HepG2 (cell line): ENCODE results near the gene FDXR. TPM values are rescaled to one million over a fixed set of nuclear protein-coding genes. Genes with fewer than 3 reads are reported as not detected.

Experiments
- CAMTA2 ChIP-seq: sonication (generic); formaldehyde crosslinking; IDR thresholded peaks from 2 replicates; pipeline ENCODE4 v1.4.0; 2020; ENCODE audit warnings: mild to moderate bottlenecking, missing genetic modification reagents, borderline replicate concordance
- JARID2 ChIP-seq: sonication (generic); formaldehyde crosslinking; IDR thresholded peaks from 2 replicates; pipeline ENCODE4 v1.8.1; 2023; ENCODE audit warnings: missing genetic modification reagents, inconsistent platforms; ENCODE audit not compliant: insufficient replicate concordance
- KDM2A ChIP-seq: sonication (generic); formaldehyde crosslinking; IDR thresholded peaks from 2 replicates; pipeline ENCODE4 v1.4.0; 2020; ENCODE audit warnings: low read depth, missing genetic modification reagents, borderline replicate concordance
- KDM4B ChIP-seq: sonication (generic); formaldehyde crosslinking; IDR thresholded peaks from 2 replicates; pipeline ENCODE4 v1.4.0; 2020; ENCODE audit warnings: missing genetic modification reagents
- NR1H2 ChIP-seq: sonication (generic); formaldehyde crosslinking; IDR thresholded peaks from 2 replicates; pipeline ENCODE4 v1.8.1; 2022; ENCODE audit warnings: low read depth, missing genetic modification reagents, borderline replicate concordance
- POGZ ChIP-seq: sonication (generic); formaldehyde crosslinking; IDR thresholded peaks from 2 replicates; pipeline ENCODE4 v1.4.0; 2020; ENCODE audit warnings: mild to moderate bottlenecking, missing genetic modification reagents
- RAD51 ChIP-seq: fragments of 450-650 bp; IDR thresholded peaks from 2 replicates; pipeline ENCODE4 v1.6.1; 2016; ENCODE audit warnings: borderline replicate concordance
- RELA ChIP-seq: sonication (generic); formaldehyde crosslinking; IDR thresholded peaks from 2 replicates; pipeline ENCODE4 v1.4.0; 2020; ENCODE audit warnings: missing genetic modification reagents
- SP140L ChIP-seq: sonication (generic); formaldehyde crosslinking; IDR thresholded peaks from 2 replicates; pipeline ENCODE4 v1.4.0; 2020; ENCODE audit warnings: missing genetic modification reagents, borderline replicate concordance
- U2AF2 ChIP-seq: fragments of 200-400 bp; formaldehyde crosslinking; IDR thresholded peaks from 2 replicates; pipeline ENCODE4 v1.6.1; 2017; ENCODE audit warnings: low read depth, mild to moderate bottlenecking, low read length
- ZBTB1 ChIP-seq: sonication (generic); formaldehyde crosslinking; IDR thresholded peaks from 2 replicates; pipeline ENCODE4 v1.4.0; 2020; ENCODE audit warnings: missing genetic modification reagents, borderline replicate concordance
- ZC3H13 ChIP-seq: sonication (generic); formaldehyde crosslinking; IDR thresholded peaks from 2 replicates; pipeline ENCODE4 v1.8.1; 2023; ENCODE audit warnings: mild to moderate bottlenecking, missing genetic modification reagents, moderate library complexity
- ZFP90 ChIP-seq: sonication (generic); formaldehyde crosslinking; IDR thresholded peaks from 2 replicates; pipeline ENCODE4 v1.8.0; 2022; ENCODE audit warnings: missing genetic modification reagents, mild to moderate bottlenecking, inconsistent platforms, borderline replicate concordance
- ZFY ChIP-seq: sonication (generic); formaldehyde crosslinking; IDR thresholded peaks from 2 replicates; pipeline ENCODE4 v1.4.0; 2020; ENCODE audit warnings: missing genetic modification reagents
- ZIK1 ChIP-seq: sonication (generic); formaldehyde crosslinking; IDR thresholded peaks from 2 replicates; pipeline ENCODE4 v1.5.0; 2020; ENCODE audit warnings: mild to moderate bottlenecking, low read depth, missing genetic modification reagents, borderline replicate concordance
- ZNF121 ChIP-seq: sonication (generic); formaldehyde crosslinking; IDR thresholded peaks from 2 replicates; pipeline ENCODE4 v1.5.0; 2020; ENCODE audit warnings: mild to moderate bottlenecking, missing genetic modification reagents
- ZNF205 ChIP-seq: IDR thresholded peaks from 2 replicates; pipeline ENCODE4 v1.6.1; 2018; ENCODE audit warnings: missing biosample characterization, missing genetic modification reagents
- ZNF296 ChIP-seq: sonication (generic); formaldehyde crosslinking; conservative IDR thresholded peaks from 2 replicates; pipeline ENCODE4 v1.5.0; 2020; ENCODE audit warnings: mild to moderate bottlenecking, missing genetic modification reagents
- ZNF530 ChIP-seq: sonication (generic); formaldehyde crosslinking; IDR thresholded peaks from 2 replicates; pipeline ENCODE4 v1.5.0; 2020; ENCODE audit warnings: low read depth, mild to moderate bottlenecking, missing genetic modification reagents
- ZNF615 ChIP-seq: sonication (generic); formaldehyde crosslinking; IDR thresholded peaks from 2 replicates; pipeline ENCODE4 v1.5.0; 2020; ENCODE audit warnings: mild to moderate bottlenecking, missing genetic modification reagents, borderline replicate concordance
- ZNF772 ChIP-seq: sonication (generic); formaldehyde crosslinking; IDR thresholded peaks from 2 replicates; pipeline ENCODE4 v1.5.0; 2020; ENCODE audit warnings: mild to moderate bottlenecking, missing genetic modification reagents
- polyA plus RNA-seq, 8 experiments: library from polyadenylated mRNA; depleted of rRNA in 3 of 8; stranded (reverse) in 7 of 8; unstranded in 1 of 8; fragments of >200 nt; fragmentation: Illumina TruSeq in 4 of 8; extraction: Trizol in 4 of 8; gene quantifications; 2 replicates each; pipeline versions ENCODE4 v1.2.1 to v1.2.3, GENCODE V29; 2011 to 2016; ENCODE audit warnings: low read depth in 4 of 8, missing spikeins in 1 of 8, mixed read lengths in 1 of 8; ENCODE audit not compliant: insufficient read depth in 1 of 8
- total RNA-seq, 5 experiments: library from RNA; depleted of rRNA; stranded (reverse); fragments of >200 nt; fragmentation: Illumina TruSeq; extraction: Trizol; gene quantifications; 2 replicates each; pipeline ENCODE4 v1.2.3, GENCODE V29; 2016; ENCODE audit warnings: low read depth in 1 of 5
- TF ChIP-seq, protein P1 (sequence below), 2 experiments: sonication (generic) in 1 of 2; formaldehyde crosslinking in 1 of 2; IDR thresholded peaks; 2 replicates each; pipeline versions ENCODE4 v1.5.1 to v1.6.1; 2011 to 2020; ENCODE audit warnings: borderline replicate concordance in 1 of 2, low read depth in 1 of 2, low read length in 1 of 2, mild to moderate bottlenecking in 1 of 2, missing genetic modification reagents in 1 of 2, moderate library complexity in 1 of 2
- TF ChIP-seq, protein P2 (sequence below): sonication (generic); formaldehyde crosslinking; IDR thresholded peaks from 2 replicates; pipeline ENCODE4 v1.8.0; 2022; ENCODE audit warnings: missing genetic modification reagents, mild to moderate bottlenecking, moderate library complexity, borderline replicate concordance
- TF ChIP-seq, protein P3 (sequence below): sonication (generic); formaldehyde crosslinking; IDR thresholded peaks from 2 replicates; pipeline ENCODE4 v1.9.0; 2022; ENCODE audit warnings: missing genetic modification reagents, mild to moderate bottlenecking, borderline replicate concordance

The FDXR gene
- total and polyA plus RNA-seq, 2 of the 13 experiments (the other 11 are each of a cell fraction or from before 2014, with no cell fraction given) = 23.4 to 116 TPM

DNA sequence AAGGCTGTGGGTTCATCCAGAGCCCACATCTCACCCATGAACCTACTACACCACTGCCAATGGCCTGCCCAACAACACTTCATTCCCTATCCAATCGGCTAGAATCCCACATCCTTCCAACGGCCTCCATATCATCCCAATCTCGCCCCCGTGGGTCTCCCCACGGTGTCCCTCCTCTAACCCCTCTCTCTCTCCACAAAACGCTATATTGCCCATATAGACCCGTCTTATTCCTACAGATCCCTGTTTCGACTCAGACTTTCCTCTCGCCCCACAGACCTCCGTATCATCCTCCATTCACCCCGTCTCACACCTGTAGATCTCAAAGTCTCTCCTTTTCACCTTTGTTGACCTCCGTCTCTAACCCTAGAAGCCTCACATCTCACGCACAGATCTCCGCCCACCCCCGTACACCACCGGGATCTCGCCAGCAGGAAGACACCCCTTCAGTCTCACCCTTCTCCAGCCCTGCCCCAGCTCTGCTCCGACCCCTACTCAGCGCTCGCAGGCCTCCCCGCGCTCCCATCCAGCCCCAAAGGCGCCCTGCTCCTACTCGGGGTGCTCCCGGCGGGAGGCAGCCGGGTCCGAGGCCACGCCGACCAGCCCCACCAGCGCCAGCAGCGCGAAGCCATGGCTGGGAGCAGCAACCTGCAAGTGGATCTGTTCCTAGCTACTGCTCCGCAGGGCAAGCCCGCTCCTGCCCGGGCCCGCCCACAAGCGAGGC lies at the start of gene FDXR (continued):
- TF ChIP-seq ZC3H13 (CRISPR knock-in tag) (peak; percentile 82; the same call in 1 of the 2 replicates), NR1H2 (CRISPR knock-in tag) (no peak), ZNF530 (CRISPR knock-in tag) (0 out of 2 replicates have a peak, but pooled peaks have one; percentile 54), ZNF615 (CRISPR knock-in tag) (peak; percentile 96), POGZ (CRISPR knock-in tag) (no peak), U2AF2 (no peak), ZBTB1 (CRISPR knock-in tag) (no peak), KDM2A (peak; percentile 65), ZNF772 (peak; percentile 86), JARID2 (CRISPR knock-in tag) (no peak), ZNF121 (peak; percentile 50; the same call in 1 of the 2 replicates), ZIK1 (CRISPR knock-in tag) (0 out of 2 replicates have a peak, but pooled peaks have one; percentile 70), ZNF296 (CRISPR knock-in tag) (peak; percentile 87), RELA (CRISPR knock-in tag) (peak; percentile 89), ZNF205 (CRISPR knock-in tag) (peak; percentile 85), SP140L (CRISPR knock-in tag) (no peak), CAMTA2 (CRISPR knock-in tag) (0 out of 2 replicates have a peak, but pooled peaks have one; percentile 25), KDM4B (CRISPR knock-in tag) (peak; percentile 88), RAD51 (no peak), ZFY (CRISPR knock-in tag) (peak; percentile 82), ZFP90 (CRISPR knock-in tag) (peak; percentile 77; the same call in 1 of the 2 replicates)
- TF ChIP-seq, protein P1, sequence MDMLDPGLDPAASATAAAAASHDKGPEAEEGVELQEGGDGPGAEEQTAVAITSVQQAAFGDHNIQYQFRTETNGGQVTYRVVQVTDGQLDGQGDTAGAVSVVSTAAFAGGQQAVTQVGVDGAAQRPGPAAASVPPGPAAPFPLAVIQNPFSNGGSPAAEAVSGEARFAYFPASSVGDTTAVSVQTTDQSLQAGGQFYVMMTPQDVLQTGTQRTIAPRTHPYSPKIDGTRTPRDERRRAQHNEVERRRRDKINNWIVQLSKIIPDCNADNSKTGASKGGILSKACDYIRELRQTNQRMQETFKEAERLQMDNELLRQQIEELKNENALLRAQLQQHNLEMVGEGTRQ (IDR thresholded peaks at IDR 0.05; ENCODE audit: low read depth, low read length) = no peak
- TF ChIP-seq, protein P1 (CRISPR knock-in tag; IDR thresholded peaks at IDR 0.05; ENCODE audit: borderline replicate concordance) = no peak
- TF ChIP-seq, protein P2, sequence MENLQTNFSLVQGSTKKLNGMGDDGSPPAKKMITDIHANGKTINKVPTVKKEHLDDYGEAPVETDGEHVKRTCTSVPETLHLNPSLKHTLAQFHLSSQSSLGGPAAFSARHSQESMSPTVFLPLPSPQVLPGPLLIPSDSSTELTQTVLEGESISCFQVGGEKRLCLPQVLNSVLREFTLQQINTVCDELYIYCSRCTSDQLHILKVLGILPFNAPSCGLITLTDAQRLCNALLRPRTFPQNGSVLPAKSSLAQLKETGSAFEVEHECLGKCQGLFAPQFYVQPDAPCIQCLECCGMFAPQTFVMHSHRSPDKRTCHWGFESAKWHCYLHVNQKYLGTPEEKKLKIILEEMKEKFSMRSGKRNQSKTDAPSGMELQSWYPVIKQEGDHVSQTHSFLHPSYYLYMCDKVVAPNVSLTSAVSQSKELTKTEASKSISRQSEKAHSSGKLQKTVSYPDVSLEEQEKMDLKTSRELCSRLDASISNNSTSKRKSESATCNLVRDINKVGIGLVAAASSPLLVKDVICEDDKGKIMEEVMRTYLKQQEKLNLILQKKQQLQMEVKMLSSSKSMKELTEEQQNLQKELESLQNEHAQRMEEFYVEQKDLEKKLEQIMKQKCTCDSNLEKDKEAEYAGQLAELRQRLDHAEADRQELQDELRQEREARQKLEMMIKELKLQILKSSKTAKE = no peak
- TF ChIP-seq, protein P3, sequence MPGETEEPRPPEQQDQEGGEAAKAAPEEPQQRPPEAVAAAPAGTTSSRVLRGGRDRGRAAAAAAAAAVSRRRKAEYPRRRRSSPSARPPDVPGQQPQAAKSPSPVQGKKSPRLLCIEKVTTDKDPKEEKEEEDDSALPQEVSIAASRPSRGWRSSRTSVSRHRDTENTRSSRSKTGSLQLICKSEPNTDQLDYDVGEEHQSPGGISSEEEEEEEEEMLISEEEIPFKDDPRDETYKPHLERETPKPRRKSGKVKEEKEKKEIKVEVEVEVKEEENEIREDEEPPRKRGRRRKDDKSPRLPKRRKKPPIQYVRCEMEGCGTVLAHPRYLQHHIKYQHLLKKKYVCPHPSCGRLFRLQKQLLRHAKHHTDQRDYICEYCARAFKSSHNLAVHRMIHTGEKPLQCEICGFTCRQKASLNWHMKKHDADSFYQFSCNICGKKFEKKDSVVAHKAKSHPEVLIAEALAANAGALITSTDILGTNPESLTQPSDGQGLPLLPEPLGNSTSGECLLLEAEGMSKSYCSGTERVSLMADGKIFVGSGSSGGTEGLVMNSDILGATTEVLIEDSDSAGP = peak; percentile 91
